KOPT-K1 (cell line): ENCODE results near the gene LMNTD2.
A peak's percentile ranks its signal among the peaks of the same experiment; 100 is the strongest.
"Not testable (repeated sequence)": the region's sequence is repeated elsewhere in the genome, so short reads cannot be mapped to it uniquely, and the experiment has no call there.

ENCODE experiments used
- H3K27ac ChIP-seq: fragments of 200-600 bp; sonication (generic); 2 replicates; pipeline ENCODE4 v1.5.1; 2016; ENCODE audit warnings: antibody characterized with exemption, mild to moderate bottlenecking, low read depth, low read length; ENCODE audit not compliant: poor library complexity, severe bottlenecking
- H3K36me3 ChIP-seq: fragments of 200-600 bp; sonication (generic); 2 replicates; pipeline ENCODE4 v1.5.1; 2017; ENCODE audit warnings: antibody characterized with exemption, mild to moderate bottlenecking, low read length, moderate library complexity; ENCODE audit not compliant: insufficient read depth
- H3K9me3 ChIP-seq: fragments of 200-600 bp; sonication (generic); 2 replicates; pipeline ENCODE4 v1.5.1; 2017; ENCODE audit warnings: antibody characterized with exemption, low read length, mild to moderate bottlenecking; ENCODE audit not compliant: insufficient read depth, poor library complexity, severe bottlenecking

Gene LMNTD2

DNA sequence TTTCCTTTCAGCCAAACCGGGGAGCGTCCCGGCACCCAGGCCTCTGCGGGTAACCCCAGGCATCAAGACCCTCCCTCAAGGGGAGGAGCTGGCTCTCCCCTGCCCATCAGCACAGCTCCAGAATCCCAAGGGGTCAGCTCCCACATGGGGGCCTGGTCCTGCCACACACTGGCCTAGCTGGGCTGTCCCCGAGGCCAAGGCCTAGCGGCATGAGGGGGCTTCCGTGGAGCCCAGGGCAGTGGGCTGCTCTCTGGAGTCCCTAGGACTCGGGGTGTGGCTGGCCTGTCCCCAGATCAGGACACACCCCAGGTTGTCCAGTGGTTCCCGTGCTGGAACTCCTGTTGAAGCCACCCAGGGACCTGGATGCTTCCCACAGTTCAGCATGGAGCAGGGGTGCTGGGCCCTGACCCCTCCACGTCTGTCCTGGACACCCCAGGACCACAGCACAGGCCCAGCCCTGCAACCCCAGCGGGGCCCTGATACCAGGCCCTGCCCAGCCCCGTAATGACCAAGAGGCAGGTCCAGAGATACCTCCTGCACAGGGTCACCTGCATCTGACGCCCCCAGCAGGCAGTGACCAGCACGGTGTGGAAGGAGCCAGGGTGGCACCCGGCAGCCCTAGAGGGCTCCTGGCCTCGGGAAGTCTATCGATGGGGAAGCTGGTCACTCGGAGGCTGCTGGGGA is 30.7 kb downstream of the LMNTD2 start:
- no peaks in the 10 kb centered on the region for H3K9me3 ChIP-seq
- peaks cover 24% of the 10 kb centered on the region for H3K36me3 ChIP-seq
- no peak overlapping the region for H3K27ac ChIP-seq

DNA sequence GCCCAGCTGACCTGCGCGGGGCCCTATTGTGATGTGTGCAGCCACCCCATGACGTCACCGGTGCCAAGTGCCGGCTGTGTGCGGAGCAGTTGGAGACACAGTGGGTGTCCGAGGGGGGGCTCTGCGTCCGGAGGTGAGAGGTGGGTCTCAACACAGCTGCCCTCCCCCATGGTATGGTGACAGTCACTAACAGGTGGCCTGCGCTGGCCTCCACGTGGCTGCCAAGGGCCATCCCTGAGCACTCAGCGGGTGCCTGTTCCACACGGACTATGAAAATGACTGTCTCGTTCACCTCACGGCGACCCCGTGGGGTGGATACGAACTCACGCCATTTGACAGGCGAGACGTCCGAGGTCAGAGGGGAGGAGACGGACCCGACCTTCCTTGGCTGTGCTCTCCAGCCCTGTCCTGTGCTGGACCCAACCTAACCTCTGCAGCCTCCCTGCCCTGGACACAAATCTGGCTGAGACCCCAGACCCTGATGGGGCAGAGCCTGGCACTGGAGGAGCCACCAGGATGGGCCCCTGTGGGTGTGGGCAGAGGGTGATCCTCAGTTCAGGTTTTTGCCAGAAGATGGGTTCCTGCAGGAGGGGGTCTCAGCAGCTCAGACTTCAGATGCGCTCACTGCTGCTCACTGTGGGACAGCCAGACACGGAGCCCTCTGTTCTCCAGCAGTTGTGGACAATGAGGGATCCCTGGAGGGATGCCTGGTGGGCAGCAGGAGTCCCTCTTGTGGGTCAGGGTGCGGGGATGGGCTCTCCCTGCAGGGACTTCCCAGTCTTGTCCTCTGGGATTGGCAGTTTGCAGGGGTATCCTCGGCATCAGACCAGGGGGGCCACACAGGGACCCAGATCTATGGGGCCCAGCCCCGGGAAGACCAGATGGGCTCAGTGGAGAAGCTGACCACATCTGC is 31.5 kb downstream of the LMNTD2 start:
- no peak overlapping the region for H3K27ac ChIP-seq
- H3K9me3 ChIP-seq, result no peaks in the 10 kb centered on the region
- peaks cover 24% of the 10 kb centered on the region for H3K36me3 ChIP-seq

DNA sequence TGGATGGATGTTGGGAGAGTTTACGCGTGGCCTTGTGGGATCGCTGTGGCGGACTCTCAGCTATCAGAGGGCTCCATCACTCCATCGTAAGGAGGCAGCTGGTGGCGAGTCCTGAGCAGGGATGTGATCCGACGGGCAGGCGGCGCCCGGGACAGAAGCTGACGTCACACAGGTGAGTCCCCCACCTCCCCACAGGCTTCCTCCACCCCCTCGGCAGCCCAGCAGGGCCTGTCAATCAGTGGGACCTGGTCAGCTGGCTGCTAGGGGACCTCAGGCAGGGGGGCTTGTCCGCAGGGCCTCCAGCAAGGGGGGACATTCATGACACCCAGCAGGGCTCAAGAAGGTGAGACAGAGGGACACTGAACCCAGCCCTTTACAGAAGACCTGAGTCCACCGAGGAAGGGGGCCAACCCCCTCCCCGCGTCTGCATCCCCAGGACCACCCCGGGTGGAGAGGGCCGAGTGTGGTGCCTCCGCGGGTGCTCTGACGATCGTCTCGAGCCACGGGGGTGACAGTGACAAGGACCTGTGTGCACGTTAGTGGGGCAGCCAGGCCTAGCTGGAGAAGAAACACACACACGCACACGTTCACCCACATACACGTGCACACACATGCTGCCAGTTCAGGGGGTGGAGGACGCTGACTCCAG is 32.2 kb downstream of the LMNTD2 start:
- H3K27ac ChIP-seq, result no peak overlapping the region
- no peaks in the 10 kb centered on the region for H3K9me3 ChIP-seq
- H3K36me3 ChIP-seq, result peaks cover 16% of the 10 kb centered on the region

DNA sequence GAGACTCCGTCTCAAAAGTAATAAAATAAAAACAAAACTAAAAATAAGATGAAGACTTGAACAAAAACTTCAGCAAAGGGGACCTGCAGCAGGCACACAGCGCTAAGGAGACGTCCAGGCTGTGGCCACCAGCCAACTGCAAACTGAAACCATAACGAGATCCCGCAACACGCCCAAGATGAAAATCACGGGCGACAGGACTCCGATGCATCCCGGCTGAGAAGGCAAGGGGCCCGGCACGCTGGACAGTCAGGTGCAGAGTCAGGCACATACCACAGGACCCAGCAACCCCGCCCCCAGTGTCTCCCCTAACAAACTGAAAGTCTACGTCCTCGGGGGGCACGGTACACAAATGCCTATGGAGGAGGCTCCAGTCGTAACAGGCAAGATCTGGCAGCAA is 34.3 kb downstream of the LMNTD2 start:
- Histone ChIP-seq H3K36me3 (no peaks in the 10 kb centered on the region; the same call in 1 of the 2 replicates), H3K9me3 (no peaks in the 10 kb centered on the region), H3K27ac (no peak overlapping the region)

DNA sequence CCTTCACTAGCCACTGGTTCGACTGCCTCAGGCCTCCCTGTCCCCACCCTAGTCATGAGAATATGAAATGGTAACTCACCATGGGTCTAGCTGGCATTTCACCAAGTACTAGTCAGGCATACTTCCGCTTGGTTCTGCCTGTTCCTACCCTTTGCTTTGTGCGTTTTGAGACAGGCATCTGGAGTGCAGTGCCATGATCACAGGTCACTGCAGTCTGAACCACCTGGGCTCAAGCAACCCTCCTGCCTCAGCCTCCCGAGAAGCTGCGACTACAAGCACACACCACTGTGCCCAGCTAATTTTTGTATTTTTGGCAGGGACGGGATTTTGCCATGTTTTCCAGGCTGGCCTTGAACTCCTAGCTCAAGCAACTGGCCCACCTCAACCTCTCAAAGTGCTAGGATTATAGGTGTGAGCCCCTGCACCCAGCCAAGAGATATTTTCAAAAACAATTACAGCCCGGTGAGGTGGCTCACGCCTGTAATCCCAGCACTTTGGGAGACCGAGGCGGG is 39.3 kb downstream of the LMNTD2 start:
- H3K27ac ChIP-seq, result no peak overlapping the region
- no peaks in the 10 kb centered on the region for H3K36me3 ChIP-seq
- H3K9me3 ChIP-seq, result peaks cover 8% of the 10 kb centered on the region

DNA sequence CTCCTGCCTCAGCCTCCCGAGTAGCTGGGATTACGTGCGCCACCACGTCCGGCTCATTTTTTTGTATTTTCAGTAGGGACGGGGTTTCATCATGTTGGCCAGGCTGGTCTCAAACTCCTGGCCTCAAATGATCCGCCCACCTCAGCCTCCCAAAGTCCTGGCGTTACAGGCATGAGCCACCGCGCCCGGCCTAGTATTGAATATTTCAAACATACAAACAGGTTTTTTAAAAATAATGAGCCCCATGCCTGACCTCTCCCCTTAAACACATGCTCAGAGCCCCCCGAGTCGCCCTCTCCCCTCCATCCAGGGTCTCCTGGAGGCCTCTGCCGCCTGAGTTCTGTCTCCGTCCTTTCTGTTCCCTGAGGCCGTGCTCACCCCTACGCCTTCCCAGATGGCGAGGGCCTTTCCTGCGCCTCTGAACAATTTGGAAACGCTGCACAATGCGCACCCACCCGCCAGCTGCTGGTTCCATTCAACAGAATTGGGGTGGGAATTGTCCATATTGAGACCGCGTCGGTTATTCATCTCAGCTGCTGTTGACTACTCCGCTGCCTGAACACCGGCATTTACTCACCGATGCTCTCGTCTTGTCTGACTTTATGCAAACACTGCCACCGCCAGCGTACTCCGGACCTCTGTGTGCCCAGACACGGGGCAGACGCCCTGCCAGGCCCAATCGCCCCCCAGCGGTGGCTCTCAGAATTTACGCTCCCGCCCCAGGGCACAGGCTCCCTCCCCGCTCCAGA is 39.9 kb downstream of the LMNTD2 start:
- Histone ChIP-seq H3K9me3 (peaks cover 12% of the 10 kb centered on the region), H3K36me3 (no peaks in the 10 kb centered on the region), H3K27ac (no peak overlapping the region)

DNA sequence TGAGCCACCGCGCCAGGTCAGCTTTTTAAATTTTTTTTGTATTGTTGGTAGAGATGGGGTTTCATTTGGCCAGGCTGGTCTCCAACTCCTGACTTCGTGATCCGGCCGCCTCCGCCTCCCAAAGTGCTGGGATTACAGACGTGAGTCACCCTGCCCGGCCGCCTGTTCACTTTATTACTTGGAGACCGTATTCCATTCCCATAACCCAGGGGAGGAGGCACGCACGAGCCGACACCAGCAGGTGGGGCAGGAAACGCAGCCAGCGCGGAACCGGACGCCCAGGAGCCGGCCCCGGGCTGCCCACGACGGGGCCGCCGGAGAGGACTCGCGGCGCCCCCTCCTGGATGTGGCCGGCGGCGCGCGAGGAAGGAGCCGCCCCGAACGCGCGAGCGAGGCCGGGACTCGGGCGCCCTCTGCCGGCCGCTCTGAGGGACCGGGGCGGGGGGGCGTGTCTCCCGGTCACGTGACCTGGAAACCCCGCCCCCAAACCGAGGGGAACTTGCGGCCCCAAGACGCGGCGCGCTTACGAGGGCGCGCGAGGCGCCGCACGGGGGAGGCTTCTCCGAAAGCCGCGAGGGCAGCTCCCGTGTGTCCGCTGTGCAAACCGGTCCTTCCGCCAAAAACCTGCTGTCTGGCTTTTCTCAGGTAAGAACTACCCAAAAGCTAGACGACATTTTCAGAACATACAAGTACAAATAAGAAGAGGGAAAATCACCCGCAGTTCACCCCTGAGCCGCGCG is 41.9 kb downstream of the LMNTD2 start:
- peak overlapping the region; percentile 23 for H3K27ac ChIP-seq
- no peaks in the 10 kb centered on the region; the same call in 1 of the 2 replicates for H3K36me3 ChIP-seq
- peaks cover 12% of the 10 kb centered on the region for H3K9me3 ChIP-seq

DNA sequence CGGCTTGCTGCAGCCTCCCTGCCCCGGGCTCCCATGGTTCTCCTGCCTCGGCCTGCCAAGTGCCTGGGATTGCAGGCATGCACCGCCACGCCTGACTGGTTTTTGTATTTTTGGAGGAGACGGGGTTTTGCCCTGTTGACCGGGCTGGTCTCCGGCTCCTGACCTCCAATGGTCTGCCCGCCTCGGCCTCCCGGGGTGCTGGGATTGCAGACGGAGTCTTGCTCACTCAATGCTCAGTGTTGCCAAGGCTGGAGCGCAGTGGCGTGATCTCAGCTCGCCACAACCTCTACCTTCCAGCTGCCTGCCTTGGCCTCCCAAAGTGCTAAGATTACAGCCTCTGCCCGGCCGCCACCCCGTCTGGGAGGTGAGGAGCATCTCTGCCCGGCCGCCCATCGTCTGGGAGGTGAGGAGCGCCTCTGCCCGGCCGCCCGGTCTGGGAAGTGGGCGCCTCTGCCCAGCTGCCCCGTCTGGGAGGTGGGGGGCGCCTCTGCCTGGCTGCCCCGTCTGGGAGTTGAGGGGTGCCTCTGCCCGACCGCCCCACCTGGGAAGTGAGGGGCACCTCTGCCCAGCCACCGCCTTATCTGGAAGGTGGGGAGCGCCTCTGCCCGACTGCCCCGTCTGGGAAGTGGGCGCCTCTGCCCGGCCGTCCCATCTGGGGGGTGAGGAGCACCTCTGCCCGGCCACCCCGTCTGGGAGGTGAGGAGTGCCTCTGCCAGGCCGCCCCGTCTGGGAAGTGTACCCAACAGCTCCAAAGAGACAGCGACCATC is 43.4 kb downstream of the LMNTD2 start:
- not testable (repeated sequence) for H3K36me3 ChIP-seq, H3K27ac ChIP-seq
- H3K9me3 ChIP-seq, result peaks cover 12% of the 10 kb centered on the region

DNA sequence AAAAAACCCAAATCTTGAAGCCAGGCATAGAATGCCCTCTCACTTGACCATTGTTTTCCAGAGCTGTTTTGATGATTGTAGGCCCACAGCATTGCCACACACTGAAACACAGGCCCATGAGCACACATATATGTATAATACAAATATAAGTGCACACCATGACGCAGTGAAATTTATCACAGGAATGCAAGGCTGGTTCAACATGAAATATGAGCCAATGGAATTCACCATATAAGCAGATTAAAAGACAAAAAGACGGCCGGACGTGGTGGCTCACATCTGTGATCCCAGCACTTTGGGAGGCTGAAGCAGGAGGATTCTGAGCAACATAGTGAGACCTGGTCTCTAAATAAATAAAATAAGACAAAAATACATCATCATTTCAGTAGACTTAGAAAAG is 44.1 kb downstream of the LMNTD2 start:
- Histone ChIP-seq H3K9me3 (peaks cover 12% of the 10 kb centered on the region), H3K36me3 (no peaks in the 10 kb centered on the region; the same call in 1 of the 2 replicates), H3K27ac (no peak overlapping the region)

DNA sequence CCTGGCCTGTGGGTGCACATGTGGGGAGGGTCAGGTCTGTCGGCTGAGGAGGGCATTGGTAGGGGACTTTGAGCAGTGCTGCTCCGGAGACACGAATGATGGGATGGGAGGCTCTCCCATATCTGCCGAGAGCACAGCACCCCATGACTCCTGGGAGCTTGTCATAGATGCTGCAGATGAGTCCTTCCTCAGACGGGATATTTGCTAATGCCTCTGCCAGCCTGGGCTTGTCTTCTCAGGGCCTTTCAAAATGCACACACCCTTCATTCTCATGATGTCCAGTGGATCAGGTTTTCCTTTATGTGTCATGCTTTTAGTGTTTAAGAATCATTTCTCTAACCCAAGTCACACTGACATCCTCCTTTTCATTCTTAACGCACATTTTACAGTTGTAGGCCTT is 45.4 kb downstream of the LMNTD2 start:
- Histone ChIP-seq H3K36me3 (peaks cover 6% of the 10 kb centered on the region), H3K9me3 (peaks cover 12% of the 10 kb centered on the region), H3K27ac (no peak overlapping the region)

DNA sequence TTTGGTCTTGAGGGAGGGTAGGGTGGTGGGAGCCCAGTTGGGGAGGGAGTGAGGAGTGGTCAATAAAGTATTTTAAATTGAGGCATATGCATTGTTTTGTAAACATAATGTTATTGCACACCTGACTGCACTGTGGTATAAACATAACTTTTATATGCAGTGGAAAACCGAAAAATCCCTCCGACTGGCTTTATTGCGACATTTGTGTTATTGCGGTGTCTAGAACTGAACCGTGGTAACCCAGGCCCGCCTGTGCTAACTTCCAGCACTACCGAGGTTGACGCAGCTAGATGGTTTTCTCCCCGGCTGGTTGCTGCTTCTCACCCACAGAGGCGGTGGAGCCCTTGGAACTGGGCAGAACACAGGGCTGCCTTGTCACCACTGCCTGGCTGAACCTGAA is 45.9 kb downstream of the LMNTD2 start:
- Histone ChIP-seq H3K36me3 (peaks cover 11% of the 10 kb centered on the region), H3K9me3 (peaks cover 12% of the 10 kb centered on the region), H3K27ac (no peak overlapping the region)

DNA sequence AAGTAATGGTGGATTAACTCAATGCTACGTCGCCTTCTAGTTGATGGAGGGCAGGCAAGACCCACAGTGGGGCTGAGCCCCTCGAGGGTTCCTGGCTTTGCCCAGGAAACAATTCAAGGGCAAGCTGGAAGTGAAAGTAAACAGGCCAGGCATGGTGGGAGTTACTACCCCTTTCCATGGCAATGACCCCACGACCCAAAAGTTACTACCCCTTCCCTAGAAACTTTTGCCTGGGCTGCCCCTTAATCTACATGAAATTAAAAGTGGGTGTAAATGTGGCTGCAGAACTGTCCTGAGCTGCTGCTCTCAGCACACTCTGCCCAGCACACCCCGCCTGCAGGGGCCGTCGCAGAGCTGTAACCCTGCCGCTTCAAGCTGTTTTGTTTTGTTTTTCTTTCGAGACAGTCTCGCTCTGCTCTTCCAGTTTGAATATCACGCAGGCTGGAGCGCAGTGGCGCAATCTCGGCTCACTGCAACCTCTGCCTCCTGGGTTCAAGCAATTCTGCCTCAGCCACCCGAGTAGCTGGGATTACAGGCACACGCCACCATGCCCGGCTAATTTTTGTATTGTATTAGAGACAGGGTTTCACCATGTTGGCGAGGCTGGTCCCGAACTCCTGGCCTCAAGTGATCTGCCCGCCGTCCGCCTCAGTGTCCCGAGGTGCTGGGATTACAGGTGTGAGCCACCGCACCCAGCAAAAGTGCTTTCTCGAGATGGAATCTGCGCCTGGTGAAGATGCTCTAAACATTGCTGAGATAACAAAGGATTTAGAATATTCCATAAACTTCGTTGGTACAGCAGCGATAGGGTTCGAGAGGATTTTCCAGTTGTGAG is 47.6 kb downstream of the LMNTD2 start:
- H3K9me3 ChIP-seq, result peaks cover 12% of the 10 kb centered on the region
- H3K36me3 ChIP-seq, result peaks cover 26% of the 10 kb centered on the region
- H3K27ac ChIP-seq, result no peak overlapping the region

DNA sequence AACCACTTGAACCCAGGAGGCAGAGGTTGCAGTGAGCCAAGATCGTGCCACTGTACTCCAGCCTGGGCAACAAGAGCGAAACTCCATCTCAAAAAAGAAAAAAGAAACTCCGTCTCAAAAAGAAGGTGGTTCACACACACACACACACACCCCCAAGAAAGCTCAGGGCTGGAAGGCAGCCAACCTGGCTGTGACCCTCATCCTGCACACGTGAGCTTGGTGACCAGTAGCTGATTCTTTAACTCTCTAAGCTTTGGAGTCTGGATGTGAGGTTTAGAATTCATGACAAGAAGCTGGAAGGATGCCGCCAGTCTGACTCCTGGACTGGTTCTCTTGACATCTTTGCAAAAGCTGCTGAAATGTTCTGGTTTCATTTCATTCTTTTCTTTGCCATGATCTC is 51.6 kb downstream of the LMNTD2 start:
- H3K36me3 ChIP-seq, result peaks cover 27% of the 10 kb centered on the region
- H3K27ac ChIP-seq, result no peak overlapping the region
- no peaks in the 10 kb centered on the region for H3K9me3 ChIP-seq
